PC-9 (cell line): Measurements from ENCODE around the gene HOXA5.

Source experiments
- CTCF ChIP-seq: fragments of 200-600 bp; sonication (generic); conservative IDR thresholded peaks from 2 replicates; pipeline ENCODE4 v1.6.1; 2017; ENCODE audit warnings: mixed run types, antibody characterized with exemption, mild to moderate bottlenecking, moderate library complexity
- EZH2 ChIP-seq: fragments of 200-600 bp; sonication (generic); IDR thresholded peaks from 2 replicates; pipeline ENCODE4 v1.8.0; 2017; ENCODE audit warnings: antibody characterized with exemption, low read depth

- TF ChIP-seq CTCF = no peak
- no peak for TF ChIP-seq EZH2
Measured at GRCh38 chr7:27133409-27134231, 9.9 kb downstream of the HOXA5 start.
